Measurements from ENCODE around the gene TLE6.

GRCh38 chr19:3008994-3009393 lies 31.6 kb downstream of the TLE6 start:
- TF ChIP-seq, protein P1, sequence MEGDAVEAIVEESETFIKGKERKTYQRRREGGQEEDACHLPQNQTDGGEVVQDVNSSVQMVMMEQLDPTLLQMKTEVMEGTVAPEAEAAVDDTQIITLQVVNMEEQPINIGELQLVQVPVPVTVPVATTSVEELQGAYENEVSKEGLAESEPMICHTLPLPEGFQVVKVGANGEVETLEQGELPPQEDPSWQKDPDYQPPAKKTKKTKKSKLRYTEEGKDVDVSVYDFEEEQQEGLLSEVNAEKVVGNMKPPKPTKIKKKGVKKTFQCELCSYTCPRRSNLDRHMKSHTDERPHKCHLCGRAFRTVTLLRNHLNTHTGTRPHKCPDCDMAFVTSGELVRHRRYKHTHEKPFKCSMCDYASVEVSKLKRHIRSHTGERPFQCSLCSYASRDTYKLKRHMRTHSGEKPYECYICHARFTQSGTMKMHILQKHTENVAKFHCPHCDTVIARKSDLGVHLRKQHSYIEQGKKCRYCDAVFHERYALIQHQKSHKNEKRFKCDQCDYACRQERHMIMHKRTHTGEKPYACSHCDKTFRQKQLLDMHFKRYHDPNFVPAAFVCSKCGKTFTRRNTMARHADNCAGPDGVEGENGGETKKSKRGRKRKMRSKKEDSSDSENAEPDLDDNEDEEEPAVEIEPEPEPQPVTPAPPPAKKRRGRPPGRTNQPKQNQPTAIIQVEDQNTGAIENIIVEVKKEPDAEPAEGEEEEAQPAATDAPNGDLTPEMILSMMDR (IDR thresholded peaks at IDR 0.05): no peak
- no peak for TF ChIP-seq POLR2A (IDR thresholded peaks at IDR 0.05)

Data from ovary (tissue), 3 donors.